Mammary epithelial cell (primary cell): ENCODE results near the gene KLF13.

Experiments
- EZH2 ChIP-seq: IDR thresholded peaks from 2 replicates; pipeline ENCODE4 v1.6.1; 2012; ENCODE audit warnings: low read length, inconsistent platforms, borderline replicate concordance
- TF ChIP-seq, protein P1 (sequence below), 2 donors: IDR thresholded peaks in 1 of 2; conservative IDR thresholded peaks in 1 of 2; 2 replicates each; pipeline ENCODE4 v1.5.1; 2011 to 2012; ENCODE audit warnings: inconsistent platforms in 2 of 2, low read length in 2 of 2, mild to moderate bottlenecking in 2 of 2, control low read depth in 1 of 2, low read depth in 1 of 2; ENCODE audit not compliant: insufficient read depth in 1 of 2; ENCODE audit errors: extremely low read depth in 1 of 2

DNA sequence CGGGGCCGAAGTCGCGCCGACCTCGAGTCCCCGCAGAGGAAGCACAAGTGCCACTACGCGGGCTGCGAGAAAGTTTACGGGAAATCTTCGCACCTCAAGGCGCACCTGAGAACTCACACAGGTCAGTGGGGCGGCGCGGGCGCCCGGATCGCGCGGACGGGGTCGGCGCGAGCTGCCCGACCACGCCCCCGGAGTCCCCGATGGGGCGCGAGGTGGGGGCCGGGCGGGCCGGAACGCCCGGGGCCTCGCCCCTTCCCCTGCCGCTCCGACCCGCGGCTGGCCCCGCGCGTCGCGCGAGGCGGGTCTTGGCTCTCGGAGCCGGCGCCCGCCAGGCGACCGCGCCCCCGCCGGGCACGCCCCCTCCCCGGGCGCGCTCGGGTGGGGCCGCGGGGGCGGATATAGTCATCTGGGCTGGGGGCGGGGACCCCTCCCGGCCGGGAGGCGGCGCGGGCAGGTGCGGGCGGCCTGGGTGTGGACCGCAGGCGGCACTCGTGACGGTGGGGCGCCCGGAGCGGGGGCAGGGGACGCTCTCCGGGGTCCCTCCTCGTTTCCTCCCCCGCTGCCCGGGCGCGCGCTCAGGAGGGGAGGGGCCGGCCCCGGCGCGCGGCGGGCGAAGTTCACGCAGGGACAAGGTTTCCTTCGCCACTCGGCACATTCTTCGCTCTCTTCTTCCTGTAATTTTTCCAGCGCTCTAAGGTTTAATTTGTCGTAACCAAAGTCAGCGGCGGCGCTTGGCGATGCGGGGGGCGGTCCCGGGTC lies 1.2 kb downstream of the KLF13 start:
- TF ChIP-seq, protein P1, sequence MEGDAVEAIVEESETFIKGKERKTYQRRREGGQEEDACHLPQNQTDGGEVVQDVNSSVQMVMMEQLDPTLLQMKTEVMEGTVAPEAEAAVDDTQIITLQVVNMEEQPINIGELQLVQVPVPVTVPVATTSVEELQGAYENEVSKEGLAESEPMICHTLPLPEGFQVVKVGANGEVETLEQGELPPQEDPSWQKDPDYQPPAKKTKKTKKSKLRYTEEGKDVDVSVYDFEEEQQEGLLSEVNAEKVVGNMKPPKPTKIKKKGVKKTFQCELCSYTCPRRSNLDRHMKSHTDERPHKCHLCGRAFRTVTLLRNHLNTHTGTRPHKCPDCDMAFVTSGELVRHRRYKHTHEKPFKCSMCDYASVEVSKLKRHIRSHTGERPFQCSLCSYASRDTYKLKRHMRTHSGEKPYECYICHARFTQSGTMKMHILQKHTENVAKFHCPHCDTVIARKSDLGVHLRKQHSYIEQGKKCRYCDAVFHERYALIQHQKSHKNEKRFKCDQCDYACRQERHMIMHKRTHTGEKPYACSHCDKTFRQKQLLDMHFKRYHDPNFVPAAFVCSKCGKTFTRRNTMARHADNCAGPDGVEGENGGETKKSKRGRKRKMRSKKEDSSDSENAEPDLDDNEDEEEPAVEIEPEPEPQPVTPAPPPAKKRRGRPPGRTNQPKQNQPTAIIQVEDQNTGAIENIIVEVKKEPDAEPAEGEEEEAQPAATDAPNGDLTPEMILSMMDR (conservative IDR thresholded peaks at IDR 0.05 in 1 of 2, IDR thresholded peaks at IDR 0.05 in 1 of 2; ENCODE audit: extremely low read depth in 1 of 2, insufficient read depth in 1 of 2, low read depth in 1 of 2, low read length in 2 of 2): no peak
- TF ChIP-seq EZH2: no peak
